Fibroblast of gingiva (primary cell): ENCODE measurements around the gene GTPBP10.

Experiments
- DNase-seq: peaks from one replicate; pipeline ENCODE4 v3.0.0-alpha.2; 2011; ENCODE audit warnings: low read depth

The GTPBP10 gene

DNA sequence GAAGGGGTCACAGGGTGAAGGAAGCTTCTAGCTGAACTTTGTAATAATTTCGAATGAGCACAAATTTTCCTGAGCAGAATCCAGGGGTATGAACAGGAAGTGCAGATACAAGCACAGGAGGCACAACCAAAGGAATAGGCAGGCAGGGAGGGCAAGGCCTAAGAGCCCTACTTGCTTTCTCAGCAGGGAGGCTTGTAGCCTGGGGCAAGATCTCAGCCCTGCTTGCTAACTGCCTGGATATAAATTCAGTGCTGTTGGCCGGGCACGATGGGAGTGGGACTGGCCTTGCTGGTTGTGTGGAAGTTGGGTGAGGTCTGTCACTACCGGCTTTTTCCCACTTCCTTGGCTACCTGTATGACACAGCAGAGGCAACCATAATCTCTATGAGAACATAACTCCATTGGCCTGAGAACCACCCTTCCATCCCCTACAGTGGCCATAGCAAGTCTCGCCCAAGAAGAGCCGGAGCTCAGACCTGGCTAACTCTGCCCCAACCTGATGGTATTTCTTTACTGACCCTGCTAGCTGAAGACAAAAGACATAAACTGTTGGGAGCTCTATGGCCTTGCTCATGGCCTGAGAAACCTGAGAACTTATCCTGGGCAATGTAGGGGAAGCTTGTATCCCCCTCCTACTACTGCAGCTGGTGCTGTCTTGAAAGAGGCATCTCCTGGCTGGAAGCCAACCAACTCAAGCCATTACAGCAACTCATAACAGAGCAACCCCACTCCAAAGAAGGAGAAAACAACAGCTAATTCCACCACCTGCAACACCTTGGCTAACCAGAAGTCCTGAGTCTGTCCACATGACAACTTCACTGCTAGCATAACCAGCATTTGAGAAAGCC is 84.3 kb downstream of the GTPBP10 start:
- no peak for DNase-seq

DNA sequence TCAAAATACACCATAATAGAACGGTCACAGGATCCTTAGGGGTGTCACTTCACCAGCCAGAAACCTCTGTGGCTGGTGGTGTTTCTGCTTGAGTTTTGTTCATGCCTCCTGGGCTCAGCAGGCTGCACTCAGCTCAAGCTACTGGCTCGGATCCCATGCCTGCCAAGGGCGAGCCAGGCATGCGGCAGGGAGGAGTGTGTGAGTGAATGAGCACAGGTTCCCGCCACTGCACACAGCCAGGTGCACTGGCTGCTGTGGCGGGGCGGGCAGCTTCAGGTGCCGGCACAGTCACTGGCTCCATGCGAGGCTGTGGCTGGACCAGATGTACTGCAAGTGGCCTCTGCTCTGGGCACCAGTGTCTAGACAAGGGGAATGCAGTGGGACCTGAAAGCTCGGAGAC is 86.2 kb downstream of the GTPBP10 start:
- no peak for DNase-seq

DNA sequence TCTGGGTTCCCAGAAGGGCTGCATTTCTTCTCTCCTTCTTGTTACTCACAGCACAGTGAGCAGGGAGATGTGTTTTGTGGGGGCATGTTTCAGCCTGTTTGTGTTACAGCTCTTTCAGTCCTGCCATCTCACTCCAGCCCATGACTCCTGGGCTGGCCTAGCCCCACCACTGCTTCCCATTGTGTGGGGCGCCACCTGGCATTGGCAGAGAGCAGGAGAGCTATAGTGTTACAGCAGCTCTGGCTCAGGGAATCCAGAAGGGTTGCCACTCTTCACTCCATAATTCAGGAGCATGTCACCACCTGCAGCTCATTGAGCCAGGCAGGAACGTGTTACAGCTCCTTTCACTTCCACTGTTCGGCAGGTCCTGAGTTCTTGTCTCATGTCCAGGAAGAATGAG is 86.7 kb downstream of the GTPBP10 start:
- no peak for DNase-seq
